OCI-LY3 (cell line): ENCODE results near the gene MCM6.

ENCODE experiments used
- CTCF ChIP-seq: fragments of 200-600, 300-600 bp; sonication (generic); IDR thresholded peaks from 2 replicates; pipeline ENCODE4 v1.5.1; 2014; ENCODE audit warnings: antibody characterized with exemption, low read length, low read depth
- EZH2phosphoT487 ChIP-seq: fragments of 200-600 bp; shearing (Covaris generic); IDR thresholded peaks from 2 replicates; pipeline ENCODE4 v1.6.1; 2018; ENCODE audit warnings: antibody characterized with exemption, mixed run types, low read depth

- no peak for TF ChIP-seq CTCF
- TF ChIP-seq EZH2phosphoT487 = no peak
Measured at GRCh38 chr2:135899567-135899966, 23.3 kb upstream of the MCM6 start.
